ENCODE measurements around the gene PIWIL1. TPM values are rescaled to one million over a fixed set of nuclear protein-coding genes. Genes with fewer than 3 reads are reported as not detected.

PIWIL1 gene
- total RNA-seq, 1 donor from 2014 or later, result 0.08 TPM

GRCh38 chr12:130338794-130339601 lies 1.3 kb downstream of the PIWIL1 start:
- Histone ChIP-seq H3K36me3 (ENCODE audit: control insufficient read depth, insufficient read depth, low read length) (no peaks in the 10 kb centered on the region), H3K4me3 (ENCODE audit: low read depth, low read length) (no peak overlapping the region), H3K27me3 (ENCODE audit: control insufficient read depth, insufficient read depth, low read length) (peaks cover 16% of the 10 kb centered on the region)
- TF ChIP-seq, protein P1, sequence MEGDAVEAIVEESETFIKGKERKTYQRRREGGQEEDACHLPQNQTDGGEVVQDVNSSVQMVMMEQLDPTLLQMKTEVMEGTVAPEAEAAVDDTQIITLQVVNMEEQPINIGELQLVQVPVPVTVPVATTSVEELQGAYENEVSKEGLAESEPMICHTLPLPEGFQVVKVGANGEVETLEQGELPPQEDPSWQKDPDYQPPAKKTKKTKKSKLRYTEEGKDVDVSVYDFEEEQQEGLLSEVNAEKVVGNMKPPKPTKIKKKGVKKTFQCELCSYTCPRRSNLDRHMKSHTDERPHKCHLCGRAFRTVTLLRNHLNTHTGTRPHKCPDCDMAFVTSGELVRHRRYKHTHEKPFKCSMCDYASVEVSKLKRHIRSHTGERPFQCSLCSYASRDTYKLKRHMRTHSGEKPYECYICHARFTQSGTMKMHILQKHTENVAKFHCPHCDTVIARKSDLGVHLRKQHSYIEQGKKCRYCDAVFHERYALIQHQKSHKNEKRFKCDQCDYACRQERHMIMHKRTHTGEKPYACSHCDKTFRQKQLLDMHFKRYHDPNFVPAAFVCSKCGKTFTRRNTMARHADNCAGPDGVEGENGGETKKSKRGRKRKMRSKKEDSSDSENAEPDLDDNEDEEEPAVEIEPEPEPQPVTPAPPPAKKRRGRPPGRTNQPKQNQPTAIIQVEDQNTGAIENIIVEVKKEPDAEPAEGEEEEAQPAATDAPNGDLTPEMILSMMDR (IDR thresholded peaks at IDR 0.05; ENCODE audit: insufficient read depth, low read length, poor library complexity, severe bottlenecking), result no peak
- DNase-seq (ENCODE audit: low read depth), result no peak

DNA sequence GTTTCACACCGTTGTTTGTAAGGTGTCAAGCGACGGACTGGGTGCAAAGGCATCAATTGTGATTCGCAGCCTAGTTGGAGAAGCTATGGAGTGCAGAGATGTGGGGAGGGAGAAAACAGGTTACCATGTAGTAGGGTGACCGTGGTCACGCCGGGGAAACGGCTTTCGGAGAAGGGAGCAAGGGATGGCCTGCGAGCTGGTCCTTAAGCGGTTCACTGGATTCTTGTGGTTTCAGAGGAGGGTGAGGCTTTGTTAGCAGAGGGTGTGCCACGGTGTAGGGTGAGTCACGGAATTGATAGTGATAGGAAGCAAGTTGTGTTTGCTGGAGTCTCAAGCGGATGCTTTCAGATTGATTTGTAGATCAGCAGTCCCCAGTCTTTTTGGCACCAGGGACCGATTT lies 2.3 kb downstream of the PIWIL1 start:
- TF ChIP-seq, protein P1 (IDR thresholded peaks at IDR 0.05; ENCODE audit: insufficient read depth, low read length, poor library complexity, severe bottlenecking), result no peak
- Histone ChIP-seq H3K36me3 (ENCODE audit: control insufficient read depth, insufficient read depth, low read length) (no peaks in the 10 kb centered on the region), H3K27me3 (ENCODE audit: control insufficient read depth, insufficient read depth, low read length) (peaks cover 16% of the 10 kb centered on the region), H3K4me3 (ENCODE audit: low read depth, low read length) (no peak overlapping the region)
- no peak for DNase-seq (ENCODE audit: low read depth)

GRCh38 chr12:130342442-130342841 lies 4.8 kb downstream of the PIWIL1 start:
- Histone ChIP-seq H3K27me3 (ENCODE audit: control insufficient read depth, insufficient read depth, low read length) (peaks cover 13% of the 10 kb centered on the region), H3K36me3 (ENCODE audit: control insufficient read depth, insufficient read depth, low read length) (no peaks in the 10 kb centered on the region), H3K4me3 (ENCODE audit: low read depth, low read length) (no peak overlapping the region)
- no peak for DNase-seq (ENCODE audit: low read depth)
- TF ChIP-seq, protein P1 (IDR thresholded peaks at IDR 0.05; ENCODE audit: insufficient read depth, low read length, poor library complexity, severe bottlenecking), result no peak

DNA sequence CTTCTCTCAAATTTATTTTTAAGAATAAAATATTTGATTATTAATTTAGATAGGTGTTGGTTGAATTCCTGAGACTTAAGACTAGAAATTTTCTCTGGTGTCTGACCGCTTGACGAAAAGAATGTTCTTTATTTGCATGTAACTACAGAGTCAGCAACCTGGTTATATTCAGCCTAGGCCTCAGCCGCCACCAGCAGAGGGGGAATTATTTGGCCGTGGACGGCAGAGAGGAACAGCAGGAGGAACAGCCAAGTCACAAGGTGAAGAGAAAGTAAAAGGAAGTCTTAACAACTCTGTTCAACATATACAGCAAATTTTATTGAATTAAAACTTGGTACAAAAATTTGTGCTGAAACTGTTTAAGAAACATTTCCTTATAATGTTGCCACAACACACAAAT lies 5.2 kb downstream of the PIWIL1 start:
- TF ChIP-seq, protein P1 (IDR thresholded peaks at IDR 0.05; ENCODE audit: insufficient read depth, low read length, poor library complexity, severe bottlenecking), result no peak
- Histone ChIP-seq H3K4me3 (ENCODE audit: low read depth, low read length) (no peak overlapping the region), H3K36me3 (ENCODE audit: control insufficient read depth, insufficient read depth, low read length) (no peaks in the 10 kb centered on the region), H3K27me3 (ENCODE audit: control insufficient read depth, insufficient read depth, low read length) (peaks cover 13% of the 10 kb centered on the region)
- no peak for DNase-seq (ENCODE audit: low read depth)

DNA sequence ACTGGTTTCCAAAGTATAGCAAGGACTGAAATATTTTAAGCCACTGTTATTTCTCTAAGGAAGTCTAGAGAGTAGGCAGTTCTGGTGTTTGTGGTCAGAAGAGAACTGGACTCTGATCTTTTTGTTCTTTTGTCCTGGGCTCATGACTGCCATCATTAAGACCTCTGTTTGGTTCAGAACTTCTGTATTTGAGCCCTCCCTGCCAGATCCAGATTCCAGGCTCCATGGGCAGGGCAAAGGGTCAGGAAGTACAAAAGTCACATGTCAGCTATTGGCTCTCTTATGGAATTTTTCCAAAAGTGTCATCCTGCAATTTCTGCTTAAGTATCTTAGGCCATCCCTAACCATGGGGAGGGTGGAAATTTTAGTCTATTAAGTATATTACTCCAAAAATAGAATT lies 6.8 kb downstream of the PIWIL1 start:
- Histone ChIP-seq H3K4me3 (ENCODE audit: low read depth, low read length) (no peak overlapping the region), H3K27me3 (ENCODE audit: control insufficient read depth, insufficient read depth, low read length) (peaks cover 5% of the 10 kb centered on the region), H3K36me3 (ENCODE audit: control insufficient read depth, insufficient read depth, low read length) (no peaks in the 10 kb centered on the region)
- no peak for DNase-seq (ENCODE audit: low read depth)
- TF ChIP-seq, protein P1 (IDR thresholded peaks at IDR 0.05; ENCODE audit: insufficient read depth, low read length, poor library complexity, severe bottlenecking), result no peak

DNA sequence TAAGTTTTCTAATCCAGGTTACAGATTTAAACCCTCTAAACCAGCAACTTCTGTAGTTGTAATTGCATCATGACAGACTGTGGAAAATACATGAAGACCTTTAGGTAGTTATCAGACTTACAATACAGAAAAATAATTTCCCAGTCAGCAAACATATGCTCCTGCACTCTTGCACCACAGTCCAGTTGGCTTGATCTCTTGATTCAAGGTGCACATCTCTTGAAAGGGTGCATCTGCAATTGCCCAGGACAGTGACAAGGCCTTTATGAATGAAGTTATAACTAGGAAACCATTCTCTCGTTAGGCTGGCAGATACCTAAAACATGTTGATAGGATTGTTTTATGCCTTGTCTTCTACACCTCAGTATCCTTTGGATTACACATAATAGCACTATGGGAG lies 7.6 kb downstream of the PIWIL1 start:
- H3K4me3 ChIP-seq (ENCODE audit: low read depth, low read length), result no peak overlapping the region
- no peak for DNase-seq (ENCODE audit: low read depth)
- no peaks in the 10 kb centered on the region for H3K36me3 ChIP-seq (ENCODE audit: control insufficient read depth, insufficient read depth, low read length)
- no peaks in the 10 kb centered on the region for H3K27me3 ChIP-seq (ENCODE audit: control insufficient read depth, insufficient read depth, low read length)
- TF ChIP-seq, protein P1 (IDR thresholded peaks at IDR 0.05; ENCODE audit: insufficient read depth, low read length, poor library complexity, severe bottlenecking), result no peak

Measured in kidney epithelial cell (primary cell).